Suprapubic skin (tissue), 4 donors: ENCODE data around the gene VAMP2.

Experiments
- POLR2A ChIP-seq, 2 donors: fragments of 450-650 bp; IDR thresholded peaks; one replicate each; pipeline ENCODE4 v1.6.1; 2017; ENCODE audit warnings: antibody characterized with exemption in 2 of 2, mild to moderate bottlenecking in 2 of 2, moderate library complexity in 2 of 2
- POLR2AphosphoS5 ChIP-seq, 3 donors: sonication (generic); formaldehyde crosslinking; IDR thresholded peaks; one replicate each; pipeline ENCODE4 v1.6.1; 2017; ENCODE audit warnings: antibody characterized with exemption in 3 of 3
- TF ChIP-seq, protein P1 (sequence below), 2 donors: fragments of 200-600 bp in 1 of 2; fragments of 450-650 bp in 1 of 2; sonication (generic) in 1 of 2; IDR thresholded peaks; one replicate each; pipeline ENCODE4 v1.5.1; 2016 to 2019; ENCODE audit warnings: antibody characterized with exemption in 2 of 2, mild to moderate bottlenecking in 1 of 2, moderate library complexity in 1 of 2

GRCh38 chr17:8163978-8164814 lies 1.4 kb upstream of the VAMP2 start:
- TF ChIP-seq, protein P1, sequence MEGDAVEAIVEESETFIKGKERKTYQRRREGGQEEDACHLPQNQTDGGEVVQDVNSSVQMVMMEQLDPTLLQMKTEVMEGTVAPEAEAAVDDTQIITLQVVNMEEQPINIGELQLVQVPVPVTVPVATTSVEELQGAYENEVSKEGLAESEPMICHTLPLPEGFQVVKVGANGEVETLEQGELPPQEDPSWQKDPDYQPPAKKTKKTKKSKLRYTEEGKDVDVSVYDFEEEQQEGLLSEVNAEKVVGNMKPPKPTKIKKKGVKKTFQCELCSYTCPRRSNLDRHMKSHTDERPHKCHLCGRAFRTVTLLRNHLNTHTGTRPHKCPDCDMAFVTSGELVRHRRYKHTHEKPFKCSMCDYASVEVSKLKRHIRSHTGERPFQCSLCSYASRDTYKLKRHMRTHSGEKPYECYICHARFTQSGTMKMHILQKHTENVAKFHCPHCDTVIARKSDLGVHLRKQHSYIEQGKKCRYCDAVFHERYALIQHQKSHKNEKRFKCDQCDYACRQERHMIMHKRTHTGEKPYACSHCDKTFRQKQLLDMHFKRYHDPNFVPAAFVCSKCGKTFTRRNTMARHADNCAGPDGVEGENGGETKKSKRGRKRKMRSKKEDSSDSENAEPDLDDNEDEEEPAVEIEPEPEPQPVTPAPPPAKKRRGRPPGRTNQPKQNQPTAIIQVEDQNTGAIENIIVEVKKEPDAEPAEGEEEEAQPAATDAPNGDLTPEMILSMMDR (IDR thresholded peaks at IDR 0.05) = no peak
- TF ChIP-seq POLR2A (IDR thresholded peaks at IDR 0.05) (no peak), POLR2AphosphoS5 (IDR thresholded peaks at IDR 0.05) (no peak)
